CD14-positive monocyte (primary cell): ENCODE results near the gene PTPN13. TPM values are rescaled to one million over a fixed set of nuclear protein-coding genes. Genes with fewer than 3 reads are reported as not detected.

Experiments used
- DNase-seq, 3 donors: peaks; one replicate each; pipeline ENCODE4 v3.0.0-alpha.2; 2011 to 2022
- H2AFZ ChIP-seq: 2 replicates; pipeline ENCODE4 v1.6.0; 2012; ENCODE audit warnings: mild to moderate bottlenecking, low read depth, low read length, inconsistent platforms; ENCODE audit not compliant: insufficient read depth, poor library complexity, severe bottlenecking
- H3K27ac ChIP-seq, 2 donors: 1 replicate in 1 of 2; 2 replicates in 1 of 2; pipeline ENCODE4 v1.5.1; 2012 to 2013; ENCODE audit warnings: low read length in 2 of 2, control low read depth in 1 of 2, inconsistent platforms in 1 of 2, low read depth in 1 of 2, mild to moderate bottlenecking in 1 of 2
- H3K27me3 ChIP-seq, 2 donors: one replicate each; pipeline versions ENCODE4 v1.6.0 to v1.6.1; 2011 to 2013; ENCODE audit warnings: low read length in 2 of 2; ENCODE audit not compliant: control insufficient read depth in 2 of 2, insufficient read depth in 2 of 2
- H3K36me3 ChIP-seq, 2 donors: replicated peaks in 1 of 2; 1 replicate in 1 of 2; 2 replicates in 1 of 2; pipeline versions ENCODE4 v1.5.1 to v1.6.1; 2012 to 2013; ENCODE audit warnings: low read length in 2 of 2, control low read depth in 1 of 2, inconsistent platforms in 1 of 2, mild to moderate bottlenecking in 1 of 2; ENCODE audit not compliant: insufficient read depth in 2 of 2, control insufficient read depth in 1 of 2
- H3K4me1 ChIP-seq, 2 donors: 1 replicate in 1 of 2; 2 replicates in 1 of 2; pipeline versions ENCODE4 v1.5.1 to v1.6.1; 2012 to 2013; ENCODE audit warnings: low read length in 2 of 2, control low read depth in 1 of 2, inconsistent platforms in 1 of 2, mild to moderate bottlenecking in 1 of 2, moderate library complexity in 1 of 2; ENCODE audit not compliant: insufficient read depth in 2 of 2, control insufficient read depth in 1 of 2
- H3K4me2 ChIP-seq: replicated peaks from 2 replicates; pipeline ENCODE3; 2012; ENCODE audit warnings: low read length, moderate library complexity, mild to moderate bottlenecking; ENCODE audit not compliant: poor library complexity, severe bottlenecking; ENCODE audit errors: extremely low read depth
- H3K4me3 ChIP-seq, 3 experiments: fragments of 200-600 bp in 1 of 3; sonication (generic) in 1 of 3; replicated peaks in 1 of 3; 1 replicate in 2 of 3; 2 replicates in 1 of 3; pipeline ENCODE4 v1.5.1; 2011 to 2013; ENCODE audit warnings: low read length in 3 of 3, mild to moderate bottlenecking in 3 of 3, control low read depth in 2 of 3, low read depth in 2 of 3, inconsistent platforms in 1 of 3, moderate library complexity in 1 of 3
- H3K79me2 ChIP-seq: 2 replicates; pipeline ENCODE4 v1.6.0; 2012; ENCODE audit warnings: mild to moderate bottlenecking, control low read depth, inconsistent platforms, low read length, moderate library complexity; ENCODE audit not compliant: insufficient read depth
- H3K9ac ChIP-seq: 2 replicates; pipeline ENCODE4 v1.6.0; 2017; ENCODE audit warnings: low read length, mild to moderate bottlenecking; ENCODE audit not compliant: insufficient read depth, poor library complexity, severe bottlenecking
- H3K9me3 ChIP-seq, 2 donors: replicated peaks in 1 of 2; 1 replicate in 1 of 2; 2 replicates in 1 of 2; pipeline versions ENCODE4 v1.5.1 to v1.6.1; 2012 to 2013; ENCODE audit warnings: low read length in 2 of 2, control low read depth in 1 of 2; ENCODE audit not compliant: control insufficient read depth in 1 of 2, insufficient read depth in 1 of 2
- H4K20me1 ChIP-seq: 2 replicates; pipeline ENCODE4 v1.6.0; 2012; ENCODE audit warnings: mild to moderate bottlenecking, low read length, control low read depth, moderate library complexity; ENCODE audit not compliant: insufficient read depth
- H3K27ac Mint-ChIP-seq, 7 donors: one replicate each; pipeline ENCODE4 v1.8.0; 2020; ENCODE audit warnings: mild to moderate bottlenecking in 7 of 7, mixed read lengths in 7 of 7, moderate library complexity in 6 of 7, inconsistent platforms in 2 of 7
- H3K27me3 Mint-ChIP-seq, 3 donors: one replicate each; pipeline ENCODE4 v1.8.0; 2021 to 2022; ENCODE audit warnings: low read depth in 3 of 3, mild to moderate bottlenecking in 3 of 3, mixed read lengths in 3 of 3, moderate library complexity in 3 of 3, inconsistent platforms in 1 of 3
- H3K36me3 Mint-ChIP-seq, 2 donors: one replicate each; pipeline ENCODE4 v1.8.0; 2020; ENCODE audit warnings: mixed read lengths in 2 of 2, inconsistent platforms in 1 of 2, mild to moderate bottlenecking in 1 of 2
- H3K4me1 Mint-ChIP-seq: one replicate; pipeline ENCODE4 v1.8.0; 2020; ENCODE audit warnings: mild to moderate bottlenecking, mixed read lengths
- H3K4me3 Mint-ChIP-seq, 2 donors: one replicate each; pipeline ENCODE4 v1.8.0; 2020; ENCODE audit warnings: mild to moderate bottlenecking in 2 of 2, mixed read lengths in 2 of 2, moderate library complexity in 1 of 2
- H3K9me3 Mint-ChIP-seq, 7 donors: one replicate each; pipeline ENCODE4 v1.8.0; 2020 to 2022; ENCODE audit warnings: mixed read lengths in 7 of 7, mild to moderate bottlenecking in 6 of 7, moderate library complexity in 6 of 7, inconsistent platforms in 2 of 7
- WGBS: methylation state at CpG from one replicate; pipeline ENCODE4 v1.1.5; 2013; ENCODE audit warnings: missing lambda C conversion rate; ENCODE audit not compliant: insufficient coverage; 5-methylcytosine and 5-hydroxymethylcytosine counted together
- intact Hi-C, 2 donors: fragments of 100-400 bp; cut with micrococcal nuclease; formaldehyde crosslinking; loops; one replicate each; pipeline versions ENCODE4 v1.15.0 to v1.15.1; 2023
- polyA plus RNA-seq, 3 donors: library from polyadenylated mRNA; depleted of rRNA in 1 of 3; unstranded in 2 of 3; stranded (reverse) in 1 of 3; fragments of 300-500 nt in 2 of 3; fragments of >200 nt in 1 of 3; fragmentation: Illumina TruSeq in 2 of 3; gene quantifications; 1 replicate in 2 of 3; 2 replicates in 1 of 3; pipeline ENCODE4 v1.2.3, GENCODE V29; 2012 to 2021
- TF ChIP-seq, protein P1 (sequence below): fragments of 200-600 bp; IDR thresholded peaks from one replicate; pipeline ENCODE4 v1.8.0; 2022; ENCODE audit warnings: antibody characterized with exemption, mild to moderate bottlenecking

PTPN13 gene
- polyA plus RNA-seq, 3 donors, result 0.04 to 1.0 (median 0.35) TPM

- no peaks in the 10 kb centered on the region for H3K36me3 ChIP-seq
- H2AFZ ChIP-seq, result no peak overlapping the region
- H3K27ac Mint-ChIP-seq, result no peak overlapping the region
- peaks cover 9 to 23% of the 10 kb centered on the region in 2 donors for H3K9me3 ChIP-seq
- no peak overlapping the region for H3K4me3 ChIP-seq
- H3K4me1 ChIP-seq, result no peaks in the 10 kb centered on the region
- no peak overlapping the region for H3K4me2 ChIP-seq
- H3K27me3 Mint-ChIP-seq, result peaks cover 0 to 3% (median 0%) of the 10 kb centered on the region in 3 donors
- TF ChIP-seq, protein P1, sequence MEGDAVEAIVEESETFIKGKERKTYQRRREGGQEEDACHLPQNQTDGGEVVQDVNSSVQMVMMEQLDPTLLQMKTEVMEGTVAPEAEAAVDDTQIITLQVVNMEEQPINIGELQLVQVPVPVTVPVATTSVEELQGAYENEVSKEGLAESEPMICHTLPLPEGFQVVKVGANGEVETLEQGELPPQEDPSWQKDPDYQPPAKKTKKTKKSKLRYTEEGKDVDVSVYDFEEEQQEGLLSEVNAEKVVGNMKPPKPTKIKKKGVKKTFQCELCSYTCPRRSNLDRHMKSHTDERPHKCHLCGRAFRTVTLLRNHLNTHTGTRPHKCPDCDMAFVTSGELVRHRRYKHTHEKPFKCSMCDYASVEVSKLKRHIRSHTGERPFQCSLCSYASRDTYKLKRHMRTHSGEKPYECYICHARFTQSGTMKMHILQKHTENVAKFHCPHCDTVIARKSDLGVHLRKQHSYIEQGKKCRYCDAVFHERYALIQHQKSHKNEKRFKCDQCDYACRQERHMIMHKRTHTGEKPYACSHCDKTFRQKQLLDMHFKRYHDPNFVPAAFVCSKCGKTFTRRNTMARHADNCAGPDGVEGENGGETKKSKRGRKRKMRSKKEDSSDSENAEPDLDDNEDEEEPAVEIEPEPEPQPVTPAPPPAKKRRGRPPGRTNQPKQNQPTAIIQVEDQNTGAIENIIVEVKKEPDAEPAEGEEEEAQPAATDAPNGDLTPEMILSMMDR, result no peak
- peaks cover 22 to 35% (median 27%) of the 10 kb centered on the region in 7 donors for H3K9me3 Mint-ChIP-seq
- H3K27ac ChIP-seq, result no peak overlapping the region
- no peak overlapping the region for H3K4me3 Mint-ChIP-seq
- 100% methylated on average over 1 of the region's 1 CpG for WGBS
- intact Hi-C loops, result no loop called here
- no peaks in the 10 kb centered on the region for H3K79me2 ChIP-seq
- DNase-seq, result no peak
- H3K4me1 Mint-ChIP-seq, result no peaks in the 10 kb centered on the region
- no peaks in the 10 kb centered on the region for H4K20me1 ChIP-seq
- H3K9ac ChIP-seq, result no peak overlapping the region
- no peaks in the 10 kb centered on the region for H3K36me3 Mint-ChIP-seq
- no peaks in the 10 kb centered on the region for H3K27me3 ChIP-seq
These were observed 63.3 kb downstream of the PTPN13 start for GRCh38 chr4:86657382-86657781.

- peaks cover 17 to 29% (median 22%) of the 10 kb centered on the region in 7 donors for H3K9me3 Mint-ChIP-seq
- Histone ChIP-seq H3K4me1 (no peaks in the 10 kb centered on the region), H3K79me2 (no peaks in the 10 kb centered on the region), H3K27me3 (no peaks in the 10 kb centered on the region), H3K9me3 (peaks cover 4 to 23% of the 10 kb centered on the region in 2 donors), H3K9ac (no peak overlapping the region), H3K27ac (no peak overlapping the region), H2AFZ (no peak overlapping the region), H3K4me2 (no peak overlapping the region), H3K36me3 (no peaks in the 10 kb centered on the region), H4K20me1 (no peaks in the 10 kb centered on the region), H3K4me3 (no peak overlapping the region)
- TF ChIP-seq, protein P1, result no peak
- intact Hi-C loops, result no loop called here
- WGBS, result 97% methylated on average over 3 of the region's 3 CpGs
- no peak for DNase-seq
- H3K4me3 Mint-ChIP-seq, result no peak overlapping the region
- H3K36me3 Mint-ChIP-seq, result no peaks in the 10 kb centered on the region
- H3K4me1 Mint-ChIP-seq, result no peaks in the 10 kb centered on the region
- no peak overlapping the region for H3K27ac Mint-ChIP-seq
- peaks cover 0 to 4% (median 2%) of the 10 kb centered on the region in 3 donors for H3K27me3 Mint-ChIP-seq
These were observed 63.8 kb downstream of the PTPN13 start for GRCh38 chr4:86657910-86658309.
